Smooth muscle cell (in vitro differentiated cells): ENCODE results near the gene KBTBD12. TPM values are rescaled to one million over a fixed set of nuclear protein-coding genes. Genes with fewer than 3 reads are reported as not detected.

ENCODE experiments used
- DNase-seq: peaks from one replicate; lab custom pipeline; 2025; ENCODE audit not compliant: unreplicated experiment; lab: John Stamatoyannopoulos, UW
- H2AFZ ChIP-seq: fragments of 200-600 bp; sonication (generic); 2 replicates; pipeline ENCODE4 v1.6.0; 2016; ENCODE audit warnings: antibody characterized with exemption, low read depth, mild to moderate bottlenecking
- H3F3A ChIP-seq: fragments of 200-600 bp; sonication (generic); 2 replicates; pipeline ENCODE4 v1.6.0; 2017; ENCODE audit warnings: antibody characterized with exemption, low read depth
- H3K27ac ChIP-seq: fragments of 200-600 bp; sonication (generic); 2 replicates; pipeline ENCODE4 v1.5.1; 2016; ENCODE audit warnings: low read depth, mild to moderate bottlenecking
- H3K27me3 ChIP-seq: fragments of 200-600 bp; sonication (generic); 2 replicates; pipeline ENCODE4 v1.6.1; 2016; ENCODE audit warnings: low read depth, mild to moderate bottlenecking
- H3K36me3 ChIP-seq: fragments of 200-600 bp; sonication (generic); 2 replicates; pipeline ENCODE4 v1.5.1; 2016; ENCODE audit warnings: low read depth
- H3K4me1 ChIP-seq: fragments of 200-600 bp; sonication (generic); 2 replicates; pipeline ENCODE4 v1.5.1; 2016; ENCODE audit warnings: low read depth
- H3K4me2 ChIP-seq: fragments of 200-600 bp; sonication (generic); 2 replicates; pipeline ENCODE4 v1.6.0; 2016; ENCODE audit warnings: mild to moderate bottlenecking
- H3K4me3 ChIP-seq: fragments of 200-600 bp; sonication (generic); 2 replicates; pipeline ENCODE4 v1.5.1; 2016; ENCODE audit warnings: mild to moderate bottlenecking
- H3K79me2 ChIP-seq: fragments of 200-600 bp; sonication (generic); 2 replicates; pipeline ENCODE4 v1.6.0; 2016; ENCODE audit warnings: low read depth, mild to moderate bottlenecking
- H3K9ac ChIP-seq: fragments of 200-600 bp; sonication (generic); 2 replicates; pipeline ENCODE4 v1.6.0; 2016; ENCODE audit warnings: low read depth
- H3K9me3 ChIP-seq: fragments of 200-600 bp; sonication (generic); replicated peaks from 2 replicates; pipeline ENCODE4 v1.5.1; 2016; ENCODE audit warnings: low read depth
- H4K20me1 ChIP-seq: fragments of 200-600 bp; sonication (generic); 2 replicates; pipeline ENCODE4 v1.6.0; 2016; ENCODE audit warnings: low read depth
- WGBS: methylation state at CpG from one replicate; pipeline ENCODE4 v1.1.7; 2016; ENCODE audit warnings: low lambda C conversion rate; 5-methylcytosine and 5-hydroxymethylcytosine counted together
- polyA plus RNA-seq: library from polyadenylated mRNA; unstranded; fragments of >200 nt; fragmentation: Nextera tagmentation; extraction: Ambion mirVana; gene quantifications from 2 replicates; pipeline ENCODE4 v1.2.1, GENCODE V29; 2016
- total RNA-seq: library from RNA; depleted of rRNA; stranded (reverse); fragments of >200 nt; gene quantifications from 2 replicates; pipeline ENCODE4 v1.2.3, GENCODE V29; 2014
- TF ChIP-seq, protein P1 (sequence below): fragments of 200-600 bp; sonication (generic); IDR thresholded peaks from 2 replicates; pipeline ENCODE4 v1.5.1; 2017; ENCODE audit warnings: borderline replicate concordance, mild to moderate bottlenecking, antibody characterized with exemption; ENCODE audit not compliant: insufficient read depth, poor library complexity, severe bottlenecking

Gene KBTBD12
- total and polyA plus RNA-seq, 2 experiments from 2014 or later, result not detected

DNA sequence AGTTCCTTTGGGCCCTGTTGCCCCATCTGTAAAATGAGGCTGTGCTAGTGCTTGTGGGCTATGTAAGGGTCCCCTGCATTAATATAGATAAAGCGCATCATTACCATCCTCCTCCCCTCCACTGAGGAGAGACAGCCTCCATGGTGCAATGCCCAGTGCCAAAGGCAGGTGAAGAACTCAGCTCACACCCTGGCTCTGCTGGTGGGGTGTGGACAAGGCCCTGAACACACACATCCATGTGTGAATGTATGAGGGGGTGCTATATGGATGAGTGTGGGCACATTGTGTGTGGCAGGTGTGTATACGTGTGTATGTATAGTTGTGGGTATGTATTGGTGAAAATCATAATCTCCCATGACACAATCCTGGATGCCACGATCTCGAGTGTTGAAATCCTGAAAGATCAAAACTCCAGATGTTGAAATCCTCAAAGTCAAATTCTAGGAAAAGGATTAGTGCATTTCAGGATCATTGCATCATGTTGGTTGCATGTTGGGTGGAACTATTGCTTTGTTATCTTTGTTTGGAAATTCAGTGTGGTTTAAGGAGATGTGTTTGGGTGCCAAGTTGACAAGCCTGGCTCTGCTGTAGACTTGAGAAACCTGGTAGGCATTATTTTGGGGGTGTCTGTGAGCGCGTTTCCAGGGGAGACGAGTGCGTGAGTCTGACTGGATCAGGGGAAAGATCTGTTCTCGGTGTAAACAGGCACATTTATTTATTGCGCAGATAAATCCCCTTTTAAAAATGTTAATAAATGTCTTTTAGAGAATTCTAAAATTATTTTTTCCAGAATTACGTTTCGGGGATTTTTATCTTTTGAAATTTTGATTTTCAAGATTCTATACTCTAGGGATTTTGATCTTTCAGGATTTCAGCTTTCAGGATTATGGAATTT lies 95.2 kb downstream of the KBTBD12 start:
- Histone ChIP-seq H3K27ac (no peak overlapping the region), H3K79me2 (no peaks in the 10 kb centered on the region), H3K4me2 (no peak overlapping the region), H3K27me3 (no peaks in the 10 kb centered on the region), H2AFZ (no peak overlapping the region), H3K36me3 (no peaks in the 10 kb centered on the region), H3K9me3 (no peaks in the 10 kb centered on the region), H4K20me1 (no peaks in the 10 kb centered on the region), H3K4me3 (no peak overlapping the region), H3K4me1 (peaks cover 10% of the 10 kb centered on the region), H3K9ac (no peak overlapping the region), H3F3A (no peaks in the 10 kb centered on the region)
- no peak for DNase-seq
- WGBS, result 73% methylated on average over 12 of the region's 12 CpGs
- TF ChIP-seq, protein P1, sequence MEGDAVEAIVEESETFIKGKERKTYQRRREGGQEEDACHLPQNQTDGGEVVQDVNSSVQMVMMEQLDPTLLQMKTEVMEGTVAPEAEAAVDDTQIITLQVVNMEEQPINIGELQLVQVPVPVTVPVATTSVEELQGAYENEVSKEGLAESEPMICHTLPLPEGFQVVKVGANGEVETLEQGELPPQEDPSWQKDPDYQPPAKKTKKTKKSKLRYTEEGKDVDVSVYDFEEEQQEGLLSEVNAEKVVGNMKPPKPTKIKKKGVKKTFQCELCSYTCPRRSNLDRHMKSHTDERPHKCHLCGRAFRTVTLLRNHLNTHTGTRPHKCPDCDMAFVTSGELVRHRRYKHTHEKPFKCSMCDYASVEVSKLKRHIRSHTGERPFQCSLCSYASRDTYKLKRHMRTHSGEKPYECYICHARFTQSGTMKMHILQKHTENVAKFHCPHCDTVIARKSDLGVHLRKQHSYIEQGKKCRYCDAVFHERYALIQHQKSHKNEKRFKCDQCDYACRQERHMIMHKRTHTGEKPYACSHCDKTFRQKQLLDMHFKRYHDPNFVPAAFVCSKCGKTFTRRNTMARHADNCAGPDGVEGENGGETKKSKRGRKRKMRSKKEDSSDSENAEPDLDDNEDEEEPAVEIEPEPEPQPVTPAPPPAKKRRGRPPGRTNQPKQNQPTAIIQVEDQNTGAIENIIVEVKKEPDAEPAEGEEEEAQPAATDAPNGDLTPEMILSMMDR, result no peak

DNA sequence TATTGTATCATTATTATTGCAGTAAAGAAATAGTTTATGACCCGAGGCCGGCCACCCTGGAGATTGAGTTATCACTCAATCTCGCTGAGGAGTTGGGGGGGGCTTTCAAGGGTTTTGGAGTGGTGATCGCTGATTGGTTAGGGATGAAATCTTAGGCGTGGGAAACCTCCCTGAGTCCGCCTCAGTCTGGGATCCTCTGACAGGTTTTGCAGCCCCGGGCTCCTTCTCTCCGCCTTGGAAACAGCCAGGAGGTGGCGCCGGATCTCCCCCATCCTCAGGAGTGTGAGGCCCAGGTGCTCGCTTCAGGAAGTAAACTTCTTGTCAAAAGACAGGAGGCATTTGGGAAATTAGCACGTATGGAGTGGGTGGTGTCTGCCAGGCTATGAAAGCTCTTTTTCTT lies 96.1 kb downstream of the KBTBD12 start:
- WGBS, result 10% methylated on average over 12 of the region's 12 CpGs
- H3K27me3 ChIP-seq, result no peaks in the 10 kb centered on the region
- TF ChIP-seq, protein P1, result peak; percentile 32
- no peaks in the 10 kb centered on the region for H3K79me2 ChIP-seq
- DNase-seq, result no peak
- H3K36me3 ChIP-seq, result no peaks in the 10 kb centered on the region
- H3F3A ChIP-seq, result no peaks in the 10 kb centered on the region
- H4K20me1 ChIP-seq, result no peaks in the 10 kb centered on the region
- H3K9ac ChIP-seq, result no peak overlapping the region
- H3K4me1 ChIP-seq, result peaks cover 4% of the 10 kb centered on the region
- H3K9me3 ChIP-seq, result no peaks in the 10 kb centered on the region
- H3K4me3 ChIP-seq, result no peak overlapping the region
- H3K4me2 ChIP-seq, result peak overlapping the region; percentile 18
- no peak overlapping the region for H3K27ac ChIP-seq
- peak overlapping the region; percentile 75 for H2AFZ ChIP-seq

DNA sequence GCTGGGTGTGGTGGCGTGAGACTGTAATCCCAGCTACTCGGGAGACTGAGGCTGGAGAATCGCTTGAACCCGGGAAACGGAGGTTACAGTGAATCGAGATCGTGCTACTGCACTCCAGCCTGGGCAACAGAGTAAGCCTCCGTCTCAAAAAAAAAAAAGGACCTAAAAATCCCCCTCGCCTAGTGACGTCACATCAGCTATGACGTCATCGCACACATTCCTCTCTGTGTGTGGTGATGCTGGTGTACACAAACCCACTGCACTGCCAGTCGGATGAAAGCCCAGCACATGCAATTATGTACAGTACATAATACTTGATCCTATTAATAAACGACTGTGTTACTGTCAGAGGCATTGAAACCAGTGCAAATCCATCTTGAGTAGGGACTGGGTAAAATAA lies 97.0 kb downstream of the KBTBD12 start:
- H3K4me1 ChIP-seq, result no peaks in the 10 kb centered on the region
- H3K36me3 ChIP-seq, result no peaks in the 10 kb centered on the region
- H3K4me3 ChIP-seq, result no peak overlapping the region
- TF ChIP-seq, protein P1, result no peak
- no peak overlapping the region for H3K4me2 ChIP-seq
- DNase-seq, result no peak
- no peak overlapping the region for H2AFZ ChIP-seq
- WGBS, result 90% methylated on average over 14 of the region's 14 CpGs
- H3F3A ChIP-seq, result no peaks in the 10 kb centered on the region
- no peaks in the 10 kb centered on the region for H3K27me3 ChIP-seq
- no peaks in the 10 kb centered on the region for H4K20me1 ChIP-seq
- no peaks in the 10 kb centered on the region for H3K79me2 ChIP-seq
- H3K9ac ChIP-seq, result no peak overlapping the region
- no peak overlapping the region for H3K27ac ChIP-seq
- no peaks in the 10 kb centered on the region for H3K9me3 ChIP-seq

DNA sequence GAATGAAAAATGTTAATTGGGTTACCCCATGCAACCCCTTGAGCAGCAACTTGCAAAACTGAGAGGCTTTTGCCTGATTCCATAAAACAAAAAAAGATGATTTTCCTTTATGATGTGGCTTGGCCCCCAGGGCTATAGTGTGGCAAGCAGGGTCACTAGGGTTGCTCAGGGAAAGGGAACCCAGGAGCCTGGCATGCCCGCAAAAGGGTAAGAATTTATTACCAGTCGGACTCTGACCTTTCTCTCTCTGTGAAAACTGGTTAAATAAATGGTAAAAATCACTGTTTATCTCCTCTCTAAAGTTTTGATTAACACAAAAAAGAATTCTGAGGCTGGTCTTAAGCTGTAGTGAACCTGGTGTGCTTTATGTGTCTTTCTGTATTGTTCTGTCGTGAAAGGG lies 99.5 kb downstream of the KBTBD12 start:
- Histone ChIP-seq H4K20me1 (no peaks in the 10 kb centered on the region), H3K27ac (no peak overlapping the region), H2AFZ (no peak overlapping the region), H3K4me1 (no peaks in the 10 kb centered on the region), H3F3A (no peaks in the 10 kb centered on the region), H3K9me3 (no peaks in the 10 kb centered on the region), H3K9ac (no peak overlapping the region), H3K4me3 (no peak overlapping the region), H3K79me2 (no peaks in the 10 kb centered on the region), H3K4me2 (no peak overlapping the region), H3K36me3 (no peaks in the 10 kb centered on the region), H3K27me3 (no peaks in the 10 kb centered on the region)
- TF ChIP-seq, protein P1, result no peak
- 96% methylated on average over 3 of the region's 3 CpGs for WGBS
- no peak for DNase-seq
